Naive thymus-derived CD8-positive, alpha-beta T cell (primary cell): ENCODE data around the gene DYDC2. TPM values are rescaled to one million over a fixed set of nuclear protein-coding genes. Genes with fewer than 3 reads are reported as not detected.
A peak's percentile ranks its signal among the peaks of the same experiment; 100 is the strongest.

ENCODE experiments used
- ATAC-seq, 2 donors: fragments of 150-1000 bp; cut with Tn5 transposase in 1 of 2; sonication (Bioruptor Pico), chemical (Tn5 transposase) in 1 of 2; 1 replicate in 1 of 2; 2 replicates in 1 of 2; pipeline ENCODE4 v1.10.0; 2021; ENCODE audit warnings: mild to moderate bottlenecking in 2 of 2, moderate library complexity in 2 of 2
- POLR2A ChIA-PET: fragments of 350-600 bp; sonication (Branson Sonifier 250); formaldehyde crosslinking; loops from one replicate; lab custom pipeline; 2021; ENCODE audit warnings: antibody characterized with exemption; lab: Charles Lee
- DNase-seq, 10 donors: peaks; one replicate each; pipeline versions ENCODE4 v3.0.0 to v3.0.0-alpha.2; 2020 to 2022
- H3K27ac Mint-ChIP-seq, 10 donors: one replicate each; pipeline ENCODE4 v1.8.0; 2020 to 2022; ENCODE audit warnings: mild to moderate bottlenecking in 10 of 10, mixed read lengths in 10 of 10, moderate library complexity in 4 of 10, inconsistent platforms in 1 of 10
- H3K27me3 Mint-ChIP-seq, 5 donors: one replicate each; pipeline ENCODE4 v1.8.0; 2021 to 2022; ENCODE audit warnings: mixed read lengths in 5 of 5
- H3K36me3 Mint-ChIP-seq, 3 donors: one replicate each; pipeline ENCODE4 v1.8.0; 2020 to 2022; ENCODE audit warnings: mixed read lengths in 3 of 3, mild to moderate bottlenecking in 2 of 3, inconsistent platforms in 1 of 3
- H3K4me1 Mint-ChIP-seq, 4 donors: one replicate each; pipeline ENCODE4 v1.8.0; 2021 to 2022; ENCODE audit warnings: mixed read lengths in 4 of 4
- H3K4me3 Mint-ChIP-seq, 10 donors: one replicate each; pipeline ENCODE4 v1.8.0; 2020 to 2022; ENCODE audit warnings: mild to moderate bottlenecking in 10 of 10, mixed read lengths in 10 of 10, moderate library complexity in 6 of 10, inconsistent platforms in 1 of 10
- H3K9me3 Mint-ChIP-seq, 9 donors: one replicate each; pipeline ENCODE4 v1.8.0; 2020 to 2022; ENCODE audit warnings: mixed read lengths in 9 of 9, mild to moderate bottlenecking in 3 of 9, inconsistent platforms in 1 of 9, moderate library complexity in 1 of 9
- polyA plus RNA-seq, 3 donors: library from polyadenylated mRNA; unstranded; fragments of 300-500 nt; fragmentation: Illumina TruSeq; gene quantifications; one replicate each; pipeline ENCODE4 v1.2.3, GENCODE V29; 2021
- total RNA-seq, 8 experiments: library from RNA in 2 of 8; stranded (reverse) in 2 of 8; gene quantifications; one replicate each; pipeline ENCODE4 v1.2.3 and lab custom pipeline; 2021 to 2026

Gene DYDC2
- total RNA-seq = not detected
- polyA plus RNA-seq = not detected
- total RNA-seq (lab: John Stamatoyannopoulos, UW) = 0 reads per million in 6 experiments

GRCh38 chr10:80356563-80356988 is at the start of gene DYDC2, which contains the start of gene DYDC1:
Gene DYDC2 (plus strand): TSS chr10:80356781. CDS start chr10:80362444, 5,663 bp downstream.
Gene DYDC1 (minus strand): TSS chr10:80356755. CDS start chr10:80352601, 4,154 bp downstream.
- H3K4me3 Mint-ChIP-seq = peak within 1 kb of the TSS; percentile 72 to 92 (median 84)
- POLR2A ChIA-PET = no interaction called here
- peaks cover 4 to 25% (median 16%) of the 10 kb centered on the region in 4 donors for H3K4me1 Mint-ChIP-seq
- peak within 1 kb of the TSS in 2 of 10 donors; percentile 38 to 80 for H3K27ac Mint-ChIP-seq
- DNase-seq = peak; percentile 21 to 87 (median 50)
- ATAC-seq = peak; percentile 88 to 99
- no peaks in the 10 kb centered on the region for H3K36me3 Mint-ChIP-seq
- peaks cover 13 to 37% (median 27%) of the 10 kb centered on the region in 5 donors for H3K27me3 Mint-ChIP-seq
- no peaks in the 10 kb centered on the region for H3K9me3 Mint-ChIP-seq

GRCh38 chr10:80313523-80313922 is 43.1 kb upstream of the DYDC2 start:
- H3K4me1 Mint-ChIP-seq = no peaks in the 10 kb centered on the region
- H3K27me3 Mint-ChIP-seq = peaks cover 0 to 8% (median 0%) of the 10 kb centered on the region in 5 donors
- POLR2A ChIA-PET = no interaction called here
- H3K36me3 Mint-ChIP-seq = no peaks in the 10 kb centered on the region
- peaks cover 0 to 8% (median 0%) of the 10 kb centered on the region in 9 donors for H3K9me3 Mint-ChIP-seq
- ATAC-seq = no peak
- no peak overlapping the region for H3K27ac Mint-ChIP-seq
- no peak overlapping the region for H3K4me3 Mint-ChIP-seq
- no peak for DNase-seq

GRCh38 chr10:80315391-80315790 is 41.2 kb upstream of the DYDC2 start:
- H3K4me3 Mint-ChIP-seq = no peak overlapping the region
- no peaks in the 10 kb centered on the region for H3K9me3 Mint-ChIP-seq
- POLR2A ChIA-PET = no interaction called here
- no peak for DNase-seq
- ATAC-seq = no peak
- H3K27ac Mint-ChIP-seq = no peak overlapping the region
- no peaks in the 10 kb centered on the region for H3K36me3 Mint-ChIP-seq
- no peaks in the 10 kb centered on the region for H3K4me1 Mint-ChIP-seq
- peaks cover 0 to 8% (median 2%) of the 10 kb centered on the region in 5 donors for H3K27me3 Mint-ChIP-seq

- Mint-ChIP-seq H3K27ac (no peak overlapping the region), H3K4me3 (no peak overlapping the region), H3K27me3 (peaks cover 0 to 8% (median 2%) of the 10 kb centered on the region in 5 donors), H3K36me3 (no peaks in the 10 kb centered on the region), H3K4me1 (peaks cover 0 to 2% (median 0%) of the 10 kb centered on the region in 4 donors), H3K9me3 (no peaks in the 10 kb centered on the region)
- DNase-seq (no peak), ATAC-seq (no peak)
- POLR2A ChIA-PET = no interaction called here
Measured at GRCh38 chr10:80318742-80319141, 37.8 kb upstream of the DYDC2 start.

- Mint-ChIP-seq H3K27me3 (peaks cover 0 to 8% (median 2%) of the 10 kb centered on the region in 5 donors), H3K36me3 (no peaks in the 10 kb centered on the region), H3K9me3 (no peaks in the 10 kb centered on the region), H3K4me1 (peaks cover 0 to 2% (median 0%) of the 10 kb centered on the region in 4 donors), H3K4me3 (no peak overlapping the region), H3K27ac (no peak overlapping the region)
- DNase-seq (no peak), ATAC-seq (no peak)
- POLR2A ChIA-PET = no interaction called here
Measured at GRCh38 chr10:80319318-80319717, 37.3 kb upstream of the DYDC2 start.

- Mint-ChIP-seq H3K9me3 (no peaks in the 10 kb centered on the region), H3K27me3 (peaks cover 0 to 8% (median 2%) of the 10 kb centered on the region in 5 donors), H3K4me3 (no peak overlapping the region), H3K36me3 (no peaks in the 10 kb centered on the region), H3K27ac (no peak overlapping the region), H3K4me1 (peaks cover 0 to 2% (median 0%) of the 10 kb centered on the region in 4 donors)
- DNase-seq = no peak
- POLR2A ChIA-PET = no interaction called here
- ATAC-seq = no peak
Measured at GRCh38 chr10:80319725-80320290, 36.8 kb upstream of the DYDC2 start.

- ATAC-seq = no peak
- POLR2A ChIA-PET = no interaction called here
- no peak for DNase-seq
- H3K27me3 Mint-ChIP-seq = peaks cover 0 to 8% (median 2%) of the 10 kb centered on the region in 5 donors
- peak overlapping the region in 1 of 10 donors; percentile 56 for H3K27ac Mint-ChIP-seq
- H3K4me3 Mint-ChIP-seq = no peak overlapping the region
- no peaks in the 10 kb centered on the region for H3K9me3 Mint-ChIP-seq
- peaks cover 0 to 2% (median 0%) of the 10 kb centered on the region in 4 donors for H3K4me1 Mint-ChIP-seq
- no peaks in the 10 kb centered on the region for H3K36me3 Mint-ChIP-seq
Measured at GRCh38 chr10:80320377-80320776, 36.2 kb upstream of the DYDC2 start.

GRCh38 chr10:80321183-80321582 is 35.4 kb upstream of the DYDC2 start:
- POLR2A ChIA-PET = no interaction called here
- H3K9me3 Mint-ChIP-seq = no peaks in the 10 kb centered on the region
- H3K4me1 Mint-ChIP-seq = peaks cover 0 to 2% (median 0%) of the 10 kb centered on the region in 4 donors
- H3K27me3 Mint-ChIP-seq = peaks cover 0 to 8% (median 2%) of the 10 kb centered on the region in 5 donors
- no peak overlapping the region for H3K4me3 Mint-ChIP-seq
- ATAC-seq = no peak
- H3K36me3 Mint-ChIP-seq = no peaks in the 10 kb centered on the region
- H3K27ac Mint-ChIP-seq = no peak overlapping the region
- DNase-seq = no peak

GRCh38 chr10:80322158-80322557 is 34.4 kb upstream of the DYDC2 start:
- Mint-ChIP-seq H3K9me3 (no peaks in the 10 kb centered on the region), H3K4me1 (peaks cover 0 to 2% (median 0%) of the 10 kb centered on the region in 4 donors), H3K27ac (no peak overlapping the region), H3K27me3 (peaks cover 0 to 6% (median under 1%) of the 10 kb centered on the region in 5 donors), H3K4me3 (no peak overlapping the region), H3K36me3 (no peaks in the 10 kb centered on the region)
- DNase-seq (no peak), ATAC-seq (no peak)
- POLR2A ChIA-PET = no interaction called here

- H3K9me3 Mint-ChIP-seq = no peaks in the 10 kb centered on the region
- H3K4me3 Mint-ChIP-seq = no peak overlapping the region
- ATAC-seq (no peak), DNase-seq (no peak)
- POLR2A ChIA-PET = no interaction called here
- peaks cover 0 to 4% (median 0%) of the 10 kb centered on the region in 5 donors for H3K27me3 Mint-ChIP-seq
- H3K27ac Mint-ChIP-seq = no peak overlapping the region
- H3K4me1 Mint-ChIP-seq = peaks cover 0 to 2% (median 0%) of the 10 kb centered on the region in 4 donors
- H3K36me3 Mint-ChIP-seq = no peaks in the 10 kb centered on the region
Measured at GRCh38 chr10:80322711-80323110, 33.9 kb upstream of the DYDC2 start.

- DNase-seq = no peak
- Mint-ChIP-seq H3K4me3 (no peak overlapping the region), H3K4me1 (peaks cover 0 to 2% (median 0%) of the 10 kb centered on the region in 4 donors), H3K27ac (no peak overlapping the region), H3K36me3 (no peaks in the 10 kb centered on the region), H3K27me3 (peaks cover 0 to 4% (median 0%) of the 10 kb centered on the region in 5 donors), H3K9me3 (no peaks in the 10 kb centered on the region)
- POLR2A ChIA-PET = no interaction called here
- no peak for ATAC-seq
Measured at GRCh38 chr10:80323311-80323710, 33.3 kb upstream of the DYDC2 start.

- Mint-ChIP-seq H3K27me3 (peaks cover 0 to 4% (median 0%) of the 10 kb centered on the region in 5 donors), H3K4me3 (no peak overlapping the region), H3K9me3 (no peaks in the 10 kb centered on the region), H3K27ac (no peak overlapping the region), H3K36me3 (no peaks in the 10 kb centered on the region), H3K4me1 (peaks cover 0 to 2% (median 0%) of the 10 kb centered on the region in 4 donors)
- DNase-seq (no peak), ATAC-seq (no peak)
- POLR2A ChIA-PET = no interaction called here
Measured at GRCh38 chr10:80324086-80324485, 32.5 kb upstream of the DYDC2 start.

- no peak overlapping the region for H3K27ac Mint-ChIP-seq
- DNase-seq (no peak), ATAC-seq (no peak)
- H3K9me3 Mint-ChIP-seq = no peaks in the 10 kb centered on the region
- POLR2A ChIA-PET = no interaction called here
- H3K4me1 Mint-ChIP-seq = peaks cover 0 to 2% (median 0%) of the 10 kb centered on the region in 4 donors
- no peaks in the 10 kb centered on the region for H3K36me3 Mint-ChIP-seq
- H3K27me3 Mint-ChIP-seq = peaks cover 0 to 4% (median 0%) of the 10 kb centered on the region in 5 donors
- no peak overlapping the region for H3K4me3 Mint-ChIP-seq
Measured at GRCh38 chr10:80324891-80325364, 31.7 kb upstream of the DYDC2 start.
